Measurements from ENCODE around the gene TRPM3. TPM values are rescaled to one million over a fixed set of nuclear protein-coding genes. Genes with fewer than 3 reads are reported as not detected.

The TRPM3 gene
- total RNA-seq, 4 donors from 2014 or later, result 0.51 to 8.4 (median 3.3) TPM

DNA sequence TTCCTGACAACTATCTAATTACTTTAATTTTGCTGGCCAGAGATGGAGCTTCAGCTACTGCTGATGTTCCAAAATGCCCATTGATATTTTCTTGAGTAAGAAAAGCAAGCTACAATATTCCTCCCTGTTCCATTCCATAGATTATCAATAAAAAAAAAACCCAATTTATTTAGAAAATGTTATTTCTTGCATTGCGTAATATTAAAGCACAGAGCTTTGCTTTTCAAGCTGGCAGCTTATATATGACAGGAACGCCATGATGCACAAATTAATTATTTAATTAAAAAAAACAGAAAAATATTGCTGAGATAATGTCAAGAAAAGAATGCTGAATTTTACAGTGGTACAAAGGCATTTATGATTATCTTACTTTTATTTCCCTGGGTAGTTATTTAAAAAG lies 47.9 kb downstream of the TRPM3 start:
- no peak for TF ChIP-seq POLR2A (IDR thresholded peaks at IDR 0.05)
- TF ChIP-seq, protein P1, sequence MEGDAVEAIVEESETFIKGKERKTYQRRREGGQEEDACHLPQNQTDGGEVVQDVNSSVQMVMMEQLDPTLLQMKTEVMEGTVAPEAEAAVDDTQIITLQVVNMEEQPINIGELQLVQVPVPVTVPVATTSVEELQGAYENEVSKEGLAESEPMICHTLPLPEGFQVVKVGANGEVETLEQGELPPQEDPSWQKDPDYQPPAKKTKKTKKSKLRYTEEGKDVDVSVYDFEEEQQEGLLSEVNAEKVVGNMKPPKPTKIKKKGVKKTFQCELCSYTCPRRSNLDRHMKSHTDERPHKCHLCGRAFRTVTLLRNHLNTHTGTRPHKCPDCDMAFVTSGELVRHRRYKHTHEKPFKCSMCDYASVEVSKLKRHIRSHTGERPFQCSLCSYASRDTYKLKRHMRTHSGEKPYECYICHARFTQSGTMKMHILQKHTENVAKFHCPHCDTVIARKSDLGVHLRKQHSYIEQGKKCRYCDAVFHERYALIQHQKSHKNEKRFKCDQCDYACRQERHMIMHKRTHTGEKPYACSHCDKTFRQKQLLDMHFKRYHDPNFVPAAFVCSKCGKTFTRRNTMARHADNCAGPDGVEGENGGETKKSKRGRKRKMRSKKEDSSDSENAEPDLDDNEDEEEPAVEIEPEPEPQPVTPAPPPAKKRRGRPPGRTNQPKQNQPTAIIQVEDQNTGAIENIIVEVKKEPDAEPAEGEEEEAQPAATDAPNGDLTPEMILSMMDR (IDR thresholded peaks at IDR 0.05), result no peak
- H3K36me3 ChIP-seq, result no peaks in the 10 kb centered on the region
- intact Hi-C loops (cut with DNase I; ENCODE audit: low total_unique reads), result no loop called here
- no peaks in the 10 kb centered on the region for H3K4me1 ChIP-seq
- H3K27me3 ChIP-seq, result no peaks in the 10 kb centered on the region
- no peak for DNase-seq
- H3K4me3 ChIP-seq, result no peak overlapping the region
- no peak overlapping the region for H3K27ac ChIP-seq
- H3K9me3 ChIP-seq, result no peaks in the 10 kb centered on the region

DNA sequence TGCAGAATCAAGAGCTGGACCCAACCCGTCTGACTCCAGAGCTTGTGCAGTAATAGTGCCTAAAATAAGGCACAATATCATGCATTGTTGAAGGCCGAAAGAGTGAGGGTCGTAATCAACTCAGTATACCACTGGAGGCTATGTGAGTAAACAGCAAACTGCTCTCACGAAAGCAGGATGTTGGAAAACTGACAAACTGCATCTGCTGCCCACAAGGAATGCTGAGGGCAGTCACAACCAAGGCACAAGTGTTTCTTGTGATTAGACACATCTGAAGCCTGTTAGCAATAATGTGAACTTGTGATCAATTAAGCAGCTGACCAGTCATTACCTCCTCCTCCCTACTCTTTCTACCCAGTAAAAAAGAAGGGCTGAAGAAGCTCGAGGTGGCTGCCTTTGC lies 48.8 kb downstream of the TRPM3 start:
- Histone ChIP-seq H3K4me1 (no peaks in the 10 kb centered on the region), H3K36me3 (no peaks in the 10 kb centered on the region), H3K9me3 (no peaks in the 10 kb centered on the region), H3K27ac (no peak overlapping the region), H3K27me3 (no peaks in the 10 kb centered on the region), H3K4me3 (no peak overlapping the region)
- TF ChIP-seq, protein P1 (IDR thresholded peaks at IDR 0.05), result no peak
- no peak for TF ChIP-seq POLR2A (IDR thresholded peaks at IDR 0.05)
- no peak for DNase-seq
- intact Hi-C loops (cut with DNase I; ENCODE audit: low total_unique reads), result no loop called here

DNA sequence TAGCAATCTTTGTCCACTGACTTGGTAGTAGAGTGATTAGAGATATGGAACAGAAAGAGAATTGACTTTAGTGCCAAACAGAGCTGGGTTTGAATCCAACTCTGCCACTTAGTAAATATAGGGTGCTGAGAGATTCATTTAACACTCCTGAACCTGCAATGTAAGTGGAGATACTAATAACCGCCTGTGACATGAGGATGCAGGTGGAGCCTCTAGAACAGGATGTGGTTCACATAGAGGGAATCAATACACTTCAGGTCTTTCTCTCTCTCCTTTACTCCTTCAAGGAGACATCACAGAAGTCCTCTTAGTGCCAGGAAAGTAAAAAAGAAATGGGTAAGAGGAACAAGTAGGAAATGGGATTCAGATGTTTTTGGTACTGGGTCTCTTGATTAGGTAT lies 49.8 kb downstream of the TRPM3 start:
- intact Hi-C loops (cut with DNase I; ENCODE audit: low total_unique reads), result no loop called here
- TF ChIP-seq, protein P1 (IDR thresholded peaks at IDR 0.05), result no peak
- TF ChIP-seq POLR2A (IDR thresholded peaks at IDR 0.05), result no peak
- Histone ChIP-seq H3K36me3 (no peaks in the 10 kb centered on the region), H3K27ac (no peak overlapping the region), H3K4me3 (no peak overlapping the region), H3K9me3 (no peaks in the 10 kb centered on the region), H3K27me3 (no peaks in the 10 kb centered on the region), H3K4me1 (no peaks in the 10 kb centered on the region)
- DNase-seq, result no peak

DNA sequence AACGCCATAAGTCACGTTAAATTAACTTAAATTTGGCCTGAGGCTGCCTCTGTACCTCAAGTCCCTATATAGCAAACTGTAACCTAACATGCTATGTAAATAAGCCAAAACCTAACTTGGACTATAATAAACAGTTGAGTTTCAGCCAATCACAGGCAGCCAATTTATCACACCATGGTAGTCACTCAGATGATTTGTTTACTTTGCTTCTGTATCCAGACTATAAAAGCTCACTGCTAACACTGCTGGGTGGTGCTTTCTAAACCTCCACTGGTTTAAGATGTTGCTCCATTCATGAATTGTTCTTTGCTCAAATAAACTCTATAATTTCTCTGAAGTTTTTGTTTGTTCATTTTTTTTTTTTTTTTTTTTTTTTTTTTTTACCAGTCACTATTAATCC lies 62.8 kb downstream of the TRPM3 start:
- no peak for TF ChIP-seq POLR2A (IDR thresholded peaks at IDR 0.05)
- TF ChIP-seq, protein P1 (IDR thresholded peaks at IDR 0.05), result no peak
- no peak for DNase-seq
- intact Hi-C loops (cut with DNase I; ENCODE audit: low total_unique reads), result no loop called here
- Histone ChIP-seq H3K27me3 (no peaks in the 10 kb centered on the region), H3K27ac (no peak overlapping the region), H3K36me3 (no peaks in the 10 kb centered on the region), H3K9me3 (no peaks in the 10 kb centered on the region), H3K4me1 (no peaks in the 10 kb centered on the region), H3K4me3 (no peak overlapping the region)

DNA sequence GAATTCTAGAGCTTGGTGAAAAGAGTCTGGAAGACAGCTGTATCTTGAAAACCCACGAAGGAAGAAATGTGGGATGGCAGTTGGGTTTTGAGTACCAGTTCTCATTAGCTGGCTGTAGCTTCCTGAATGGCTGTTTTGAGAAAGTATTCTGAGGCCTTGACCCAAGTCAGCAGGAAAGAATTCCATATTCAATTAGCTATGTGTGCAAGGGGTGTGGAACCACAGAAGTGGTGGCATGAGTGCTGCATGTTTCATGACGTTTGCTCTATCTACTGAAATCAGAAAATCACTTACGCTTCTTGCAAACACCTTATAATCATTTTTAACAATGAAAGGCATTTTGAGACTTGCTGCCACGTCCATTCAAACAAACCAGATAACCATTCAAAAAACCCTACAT lies 69.1 kb downstream of the TRPM3 start:
- no peaks in the 10 kb centered on the region for H3K36me3 ChIP-seq
- TF ChIP-seq POLR2A (IDR thresholded peaks at IDR 0.05), result no peak
- TF ChIP-seq, protein P1 (IDR thresholded peaks at IDR 0.05), result no peak
- no peaks in the 10 kb centered on the region for H3K4me1 ChIP-seq
- H3K4me3 ChIP-seq, result no peak overlapping the region
- no peaks in the 10 kb centered on the region for H3K9me3 ChIP-seq
- H3K27ac ChIP-seq, result no peak overlapping the region
- no peak for DNase-seq
- intact Hi-C loops (cut with DNase I; ENCODE audit: low total_unique reads), result no loop called here
- no peaks in the 10 kb centered on the region for H3K27me3 ChIP-seq
